Fibroblast of lung (primary cell): ENCODE results near the gene DDOST. TPM values are rescaled to one million over a fixed set of nuclear protein-coding genes. Genes with fewer than 3 reads are reported as not detected.

Experiments used
- DNase-seq, 2 donors: peaks; one replicate each; pipeline versions ENCODE4 v3.0.0 to v3.0.0-alpha.2; 2010; ENCODE audit warnings: low read depth in 2 of 2
- H2AFZ ChIP-seq: 2 replicates; pipeline ENCODE4 v1.5.1; 2012; ENCODE audit warnings: low read length, control low read depth, inconsistent platforms
- H3K27ac ChIP-seq: 2 replicates; pipeline ENCODE4 v1.5.1; 2011; ENCODE audit warnings: low read length, control low read depth; ENCODE audit not compliant: insufficient read depth
- H3K27me3 ChIP-seq: 2 replicates; pipeline ENCODE4 v1.5.1; 2011; ENCODE audit warnings: mild to moderate bottlenecking, low read length; ENCODE audit not compliant: control insufficient read depth, insufficient read depth
- H3K36me3 ChIP-seq: 2 replicates; pipeline ENCODE4 v1.5.1; 2011; ENCODE audit warnings: low read length; ENCODE audit not compliant: control insufficient read depth, insufficient read depth
- H3K4me1 ChIP-seq: 2 replicates; pipeline ENCODE4 v1.5.1; 2011; ENCODE audit warnings: low read length; ENCODE audit not compliant: control insufficient read depth, insufficient read depth; ENCODE audit errors: extremely low read depth
- H3K4me2 ChIP-seq: 2 replicates; pipeline ENCODE4 v1.5.1; 2011; ENCODE audit warnings: low read length, control low read depth; ENCODE audit not compliant: insufficient read depth; ENCODE audit errors: extremely low read depth
- H3K4me3 ChIP-seq, 4 experiments: fragments of 200-600 bp in 1 of 4; sonication (generic) in 1 of 4; replicated peaks in 1 of 4; 2 replicates each; pipeline ENCODE4 v1.5.1; 2011 to 2016; ENCODE audit warnings: low read length in 4 of 4, low read depth in 3 of 4, mild to moderate bottlenecking in 3 of 4, control low read depth in 2 of 4, inconsistent platforms in 1 of 4, mixed read lengths in 1 of 4; ENCODE audit not compliant: insufficient read depth in 1 of 4; ENCODE audit errors: control extremely low read depth in 1 of 4
- H3K79me2 ChIP-seq: 2 replicates; pipeline ENCODE4 v1.5.1; 2012; ENCODE audit warnings: mild to moderate bottlenecking, low read length, inconsistent platforms; ENCODE audit not compliant: control insufficient read depth, insufficient read depth
- H3K9ac ChIP-seq: 2 replicates; pipeline ENCODE4 v1.5.1; 2011; ENCODE audit warnings: mild to moderate bottlenecking, low read length, control low read depth; ENCODE audit not compliant: insufficient read depth
- H3K9me3 ChIP-seq: 2 replicates; pipeline ENCODE4 v1.5.1; 2012; ENCODE audit warnings: low read depth, low read length; ENCODE audit not compliant: control insufficient read depth, insufficient read depth
- H4K20me1 ChIP-seq: 2 replicates; pipeline ENCODE4 v1.5.1; 2011; ENCODE audit warnings: low read length; ENCODE audit not compliant: control insufficient read depth, insufficient read depth; ENCODE audit errors: extremely low read depth
- CTCF ChIP-seq, 2 donors: IDR thresholded peaks in 1 of 2; conservative IDR thresholded peaks in 1 of 2; 1 replicate in 1 of 2; 2 replicates in 1 of 2; pipeline ENCODE4 v1.5.1; 2011 to 2012; ENCODE audit warnings: low read length in 2 of 2, control low read depth in 1 of 2, inconsistent platforms in 1 of 2, low read depth in 1 of 2, mild to moderate bottlenecking in 1 of 2
- EZH2 ChIP-seq: IDR thresholded peaks from 2 replicates; pipeline ENCODE4 v1.5.1; 2012; ENCODE audit warnings: low read length, control low read depth, mild to moderate bottlenecking; ENCODE audit errors: missing control alignments
- polyA plus RNA-seq, 2 donors: library from polyadenylated mRNA; depleted of rRNA in 1 of 2; stranded (reverse) in 1 of 2; unstranded in 1 of 2; fragments of >200 nt; gene quantifications; 2 replicates each; pipeline ENCODE4 v1.2.1, GENCODE V29; 2011 to 2012; ENCODE audit warnings: missing spikeins in 1 of 2
- total RNA-seq: library from RNA; depleted of rRNA; stranded (reverse); fragments of >200 nt; gene quantifications from 2 replicates; pipeline ENCODE4 v1.2.1, GENCODE V29; 2014

The DDOST gene
- total and polyA plus RNA-seq, 2 donors (not counting 1 experiment from before 2014, with no cell fraction given) = 319 to 372 TPM

- Histone ChIP-seq H3K9me3 (no peaks in the 10 kb centered on the region), H3K36me3 (peaks cover 25% of the 10 kb centered on the region), H3K4me1 (no peaks in the 10 kb centered on the region), H4K20me1 (no peaks in the 10 kb centered on the region), H3K79me2 (peaks cover 31% of the 10 kb centered on the region), H3K27ac (no peak overlapping the region), H3K9ac (no peak overlapping the region), H3K27me3 (no peaks in the 10 kb centered on the region), H3K4me2 (no peak overlapping the region), H2AFZ (no peak overlapping the region), H3K4me3 (no peak overlapping the region)
- no peak for TF ChIP-seq EZH2
- TF ChIP-seq CTCF (conservative IDR thresholded peaks at IDR 0.05 in 1 of 2, IDR thresholded peaks at IDR 0.05 in 1 of 2; ENCODE audit: low read depth in 1 of 2, low read length in 2 of 2) = no peak
- no peak for DNase-seq
These were observed 4.1 kb downstream of the DDOST start for GRCh38 chr1:20657024-20657423.

- Histone ChIP-seq H2AFZ (no peak overlapping the region), H4K20me1 (no peaks in the 10 kb centered on the region), H3K4me3 (no peak overlapping the region), H3K36me3 (peaks cover 27% of the 10 kb centered on the region), H3K79me2 (peaks cover 11% of the 10 kb centered on the region), H3K27ac (no peak overlapping the region), H3K9me3 (no peaks in the 10 kb centered on the region), H3K4me1 (no peaks in the 10 kb centered on the region), H3K4me2 (no peak overlapping the region), H3K9ac (no peak overlapping the region), H3K27me3 (no peaks in the 10 kb centered on the region)
- TF ChIP-seq CTCF (conservative IDR thresholded peaks at IDR 0.05 in 1 of 2, IDR thresholded peaks at IDR 0.05 in 1 of 2; ENCODE audit: low read depth in 1 of 2, low read length in 2 of 2) = peak in 1 of 2 donors; percentile 6
- TF ChIP-seq EZH2 = no peak
- peak in 1 of 2 donors; percentile 11 for DNase-seq
These were observed 7.0 kb downstream of the DDOST start for GRCh38 chr1:20654104-20654690.

GRCh38 chr1:20652300-20652699 lies 8.9 kb downstream of the DDOST start:
- H3K9me3 ChIP-seq = no peaks in the 10 kb centered on the region
- no peak overlapping the region for H3K9ac ChIP-seq
- H2AFZ ChIP-seq = no peak overlapping the region
- H3K4me2 ChIP-seq = no peak overlapping the region
- no peak for DNase-seq
- no peak overlapping the region for H3K27ac ChIP-seq
- H3K4me1 ChIP-seq = no peaks in the 10 kb centered on the region
- H3K27me3 ChIP-seq = no peaks in the 10 kb centered on the region
- TF ChIP-seq CTCF (conservative IDR thresholded peaks at IDR 0.05 in 1 of 2, IDR thresholded peaks at IDR 0.05 in 1 of 2; ENCODE audit: low read depth in 1 of 2, low read length in 2 of 2) = no peak
- TF ChIP-seq EZH2 = no peak
- no peaks in the 10 kb centered on the region for H4K20me1 ChIP-seq
- H3K36me3 ChIP-seq = peaks cover 27% of the 10 kb centered on the region
- H3K4me3 ChIP-seq = no peak overlapping the region
- peaks cover 2% of the 10 kb centered on the region for H3K79me2 ChIP-seq
